Stimulated activated CD4-positive, alpha-beta T cell treated with anti-CD3 and anti-CD28 coated beads, Interleukin-4, amount 100 ng/mL, for 1 hour (primary cell): ENCODE measurements around the gene SPTBN1.
"Not testable (repeated sequence)": the region's sequence is repeated elsewhere in the genome, so short reads cannot be mapped to it uniquely, and the experiment has no call there.

Experiments used
- DNase-seq: peaks from one replicate; pipeline ENCODE4 v3.0.0-alpha.2; 2020

Gene SPTBN1

DNA sequence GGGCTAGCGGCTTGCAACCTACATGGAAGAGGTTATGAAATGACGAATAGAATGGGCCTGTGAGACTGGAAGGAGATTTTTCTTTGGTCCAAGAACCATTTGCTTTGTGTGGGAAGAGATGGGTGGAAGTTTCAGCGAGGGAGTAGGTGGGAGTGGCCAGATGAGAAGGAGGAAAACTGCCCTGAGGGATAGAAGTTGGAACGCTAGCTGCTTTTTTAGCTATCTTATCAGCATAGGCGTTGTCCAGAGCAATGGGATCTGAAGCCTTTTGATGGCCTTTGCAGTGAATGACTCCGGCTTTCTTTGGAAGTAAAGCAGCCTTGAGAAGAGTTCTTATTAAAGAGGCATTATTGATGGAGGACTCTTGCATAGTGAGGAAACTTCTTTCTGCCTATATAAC lies 52.4 kb downstream of the SPTBN1 start:
- no peak for DNase-seq

DNA sequence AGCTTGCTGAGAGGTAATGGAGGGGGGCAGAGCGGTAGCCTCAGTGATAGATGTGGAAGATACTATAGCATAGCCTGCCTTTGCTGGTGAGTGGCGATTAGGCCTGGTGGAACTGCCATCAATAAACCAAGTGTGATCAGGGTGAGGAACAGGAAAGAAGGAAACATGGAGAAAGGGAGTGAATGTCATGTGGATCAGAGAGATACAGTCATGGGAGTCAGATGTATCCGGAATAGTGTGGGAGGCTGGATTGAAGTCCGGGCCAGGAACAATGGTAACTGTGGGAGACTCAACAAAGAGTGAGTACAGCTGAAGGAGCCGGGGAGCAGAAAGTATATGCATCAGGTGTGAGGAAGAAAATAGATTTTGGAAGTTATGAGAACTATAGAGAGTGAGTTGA lies 52.9 kb downstream of the SPTBN1 start:
- DNase-seq = not testable (repeated sequence)

DNA sequence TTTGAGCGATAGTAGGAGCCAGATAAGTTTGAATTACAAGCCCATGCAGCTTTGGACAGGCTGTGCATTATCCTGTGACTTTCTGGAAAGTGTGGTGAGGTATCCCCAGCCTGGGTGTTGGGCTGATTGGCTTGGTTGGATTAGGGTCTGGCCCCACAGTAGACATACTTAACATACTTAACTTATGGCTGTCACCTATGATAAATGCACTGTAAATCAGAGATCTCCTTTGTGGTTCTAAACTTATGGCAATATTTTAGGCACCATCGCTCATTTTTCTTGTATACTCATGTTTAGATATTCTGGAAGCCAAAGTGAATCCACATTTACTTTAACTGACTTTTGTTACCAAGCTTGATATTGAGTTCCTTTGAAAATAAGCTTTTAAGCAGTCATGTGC lies 54.8 kb downstream of the SPTBN1 start:
- DNase-seq = no peak

GRCh38 chr2:54512183-54512582 lies 56.1 kb downstream of the SPTBN1 start:
- no peak for DNase-seq

GRCh38 chr2:54512663-54513362 lies 56.7 kb downstream of the SPTBN1 start:
- no peak for DNase-seq

GRCh38 chr2:54513363-54513715 lies 57.2 kb downstream of the SPTBN1 start:
- DNase-seq = no peak

DNA sequence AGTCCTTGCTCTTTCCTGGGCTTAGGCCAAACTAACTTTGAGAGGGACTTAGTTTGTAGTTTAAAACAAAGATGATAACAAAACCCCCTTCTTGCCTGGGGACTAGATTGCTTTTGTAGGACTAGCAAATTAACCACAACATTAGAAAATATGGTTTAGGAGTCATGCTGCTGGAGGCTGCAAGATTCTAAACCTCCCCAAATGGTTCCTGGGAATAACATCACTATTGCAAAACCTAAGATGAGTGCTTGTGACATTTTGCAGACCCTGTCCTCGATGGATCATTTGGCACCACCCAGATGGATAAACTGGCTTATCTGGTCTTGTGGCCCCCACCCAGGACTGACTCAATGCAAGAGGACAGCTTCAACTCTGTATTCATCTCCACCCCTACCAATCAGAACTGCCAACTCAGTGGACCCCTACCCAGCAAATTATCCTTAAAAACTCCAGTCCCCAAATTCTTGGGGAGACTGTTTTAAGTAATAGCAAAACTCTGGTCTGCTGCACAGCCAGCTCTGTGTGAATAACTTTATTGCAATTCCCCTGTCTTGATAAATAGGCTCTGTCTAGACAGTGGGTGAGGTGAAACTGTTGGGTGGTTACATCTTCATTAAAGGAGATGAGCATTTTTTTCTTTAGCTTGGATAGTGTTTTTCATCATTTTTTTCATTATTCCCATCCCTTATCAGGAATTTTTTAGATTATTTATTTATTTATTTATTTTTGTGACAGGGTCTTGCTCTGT lies 58.9 kb downstream of the SPTBN1 start:
- no peak for DNase-seq

DNA sequence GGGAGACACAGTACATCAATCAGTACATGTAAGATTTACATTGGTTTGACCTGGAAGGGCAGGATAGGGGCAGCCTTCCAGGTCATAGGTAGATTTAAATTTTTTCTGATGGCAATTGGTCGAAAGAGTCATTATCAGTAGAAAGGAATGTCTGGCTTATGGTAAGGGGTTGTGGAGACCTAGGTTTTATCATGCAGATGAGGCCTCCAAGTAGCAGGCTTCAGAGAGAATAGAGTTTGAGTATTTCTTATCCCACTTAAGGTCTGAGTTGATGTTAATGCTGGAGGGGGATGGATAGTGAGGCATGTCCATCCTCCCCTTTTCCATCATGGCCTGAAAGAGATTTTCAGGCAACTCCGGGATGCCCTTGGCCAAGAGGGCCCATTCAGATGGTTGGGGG lies 60.7 kb downstream of the SPTBN1 start:
- no peak for DNase-seq

DNA sequence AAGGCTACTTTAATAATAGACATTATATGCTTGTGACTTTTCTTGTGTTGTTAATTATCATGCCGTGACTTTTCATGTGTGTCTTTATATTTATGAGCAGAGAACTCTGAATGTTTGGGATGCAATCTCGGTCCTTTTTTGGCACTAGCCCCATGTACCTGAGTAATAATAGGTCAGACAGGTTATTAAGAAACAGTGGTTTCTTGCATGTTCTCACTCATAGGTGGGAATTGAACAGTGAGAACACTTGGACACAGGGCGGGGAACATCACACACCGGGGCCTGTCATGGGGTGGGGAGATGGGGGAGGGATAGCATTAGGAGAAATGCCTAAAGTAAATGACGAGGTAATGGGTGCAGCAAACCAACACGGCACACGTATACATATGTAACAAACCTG lies 61.9 kb downstream of the SPTBN1 start:
- DNase-seq = not testable (repeated sequence)

- DNase-seq = no peak
These were observed 62.3 kb downstream of the SPTBN1 start for GRCh38 chr2:54518430-54518829.

- no peak for DNase-seq
These were observed 63.8 kb downstream of the SPTBN1 start for GRCh38 chr2:54519841-54520459.

- DNase-seq = no peak
These were observed 64.6 kb downstream of the SPTBN1 start for GRCh38 chr2:54520687-54521086.

DNA sequence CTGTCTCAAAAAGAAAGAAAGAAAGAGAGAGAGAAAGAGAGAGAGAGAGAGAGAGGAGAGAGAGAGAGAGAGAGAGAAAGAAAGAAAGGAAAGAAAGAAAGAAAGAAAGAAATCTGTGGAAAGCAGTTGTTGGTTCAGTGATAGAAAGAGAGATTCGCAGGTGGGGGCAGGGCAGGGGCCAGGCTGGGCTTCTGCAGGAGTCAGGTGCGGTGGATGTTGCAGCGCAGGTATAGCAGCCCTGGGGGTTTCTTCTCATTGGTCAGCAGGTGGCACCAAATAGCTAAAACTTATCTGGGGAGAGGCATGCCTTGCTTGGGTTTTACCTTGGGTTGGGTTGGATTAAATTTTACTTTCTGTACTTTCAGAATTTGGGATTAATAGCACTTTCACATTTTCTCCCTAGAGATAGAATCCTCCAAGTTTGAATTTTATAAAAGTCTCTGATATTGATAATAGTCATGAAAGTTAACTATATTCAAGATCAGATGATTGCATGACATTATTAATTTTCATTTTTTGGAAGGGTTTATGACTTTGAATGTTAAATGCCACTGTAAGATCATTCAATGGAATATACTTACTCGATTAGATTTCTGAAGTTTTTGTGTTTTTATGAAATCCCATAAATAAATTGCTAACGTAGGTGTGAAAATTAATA lies 66.6 kb downstream of the SPTBN1 start:
- peak; percentile 55 for DNase-seq

DNA sequence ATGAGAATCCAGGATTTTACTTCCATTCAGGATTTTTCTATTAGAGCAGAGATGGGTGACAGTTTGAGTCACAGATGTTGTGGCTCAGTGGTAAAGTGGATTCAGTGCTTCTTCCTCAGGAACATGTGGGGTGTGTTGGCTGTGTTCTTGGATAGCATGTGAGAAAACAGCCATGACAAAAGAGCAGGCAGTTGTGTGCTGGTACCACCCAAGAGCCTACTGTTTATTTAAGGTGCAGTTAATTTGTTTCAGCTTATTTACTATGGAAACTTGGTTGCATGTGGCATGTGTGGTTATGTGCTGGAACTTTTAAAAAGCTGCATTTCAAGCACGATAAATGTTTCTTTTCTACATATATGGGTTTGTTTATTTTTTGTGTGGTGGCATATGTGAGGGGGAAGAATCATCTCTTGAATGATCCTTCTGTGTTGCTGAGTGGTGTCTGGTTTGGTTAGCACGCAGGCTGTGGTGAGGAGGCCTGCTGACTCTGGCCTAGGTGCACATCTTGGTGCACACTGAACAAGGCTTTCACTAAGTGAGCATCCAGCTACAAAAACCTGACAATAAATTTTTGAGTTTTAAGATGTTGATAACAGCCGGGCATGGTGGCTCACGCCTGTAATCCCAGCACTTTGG lies 67.3 kb downstream of the SPTBN1 start:
- no peak for DNase-seq

DNA sequence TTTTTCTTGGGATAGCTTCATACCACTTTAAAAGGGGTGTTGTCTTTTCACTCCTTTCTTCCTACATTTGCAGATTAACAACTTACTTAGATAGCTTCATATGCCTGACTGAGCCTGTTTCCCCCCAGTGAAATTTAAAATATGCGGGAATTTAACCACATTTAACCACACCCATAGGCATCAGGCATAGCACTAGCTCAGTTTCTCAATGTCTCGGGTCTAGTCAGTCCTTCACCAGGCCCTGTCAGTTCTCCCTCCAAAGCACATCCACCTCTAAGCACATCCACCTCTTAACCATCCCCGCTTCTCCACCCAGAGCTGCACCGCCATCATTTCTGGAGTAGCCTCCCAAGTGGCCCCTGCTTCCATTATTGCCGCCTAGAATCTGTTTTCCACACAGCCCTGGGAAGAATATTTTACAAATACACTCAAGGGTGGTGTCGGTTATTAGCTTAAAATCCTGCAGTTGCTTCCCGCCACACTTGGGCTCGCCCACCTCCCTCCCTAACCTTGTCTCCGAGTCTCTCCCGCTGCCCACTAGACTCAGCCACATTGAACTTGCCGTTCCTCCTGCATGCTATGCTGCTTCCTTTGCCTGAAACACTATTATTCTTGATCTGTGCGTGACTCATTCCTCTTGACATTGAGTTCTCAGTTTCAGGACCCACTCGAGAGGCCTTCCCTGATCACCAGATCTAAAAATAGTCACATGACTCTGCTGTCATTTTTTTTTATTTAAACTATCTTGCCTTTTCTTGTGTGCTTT lies 68.3 kb downstream of the SPTBN1 start:
- DNase-seq = peak; percentile 11

DNA sequence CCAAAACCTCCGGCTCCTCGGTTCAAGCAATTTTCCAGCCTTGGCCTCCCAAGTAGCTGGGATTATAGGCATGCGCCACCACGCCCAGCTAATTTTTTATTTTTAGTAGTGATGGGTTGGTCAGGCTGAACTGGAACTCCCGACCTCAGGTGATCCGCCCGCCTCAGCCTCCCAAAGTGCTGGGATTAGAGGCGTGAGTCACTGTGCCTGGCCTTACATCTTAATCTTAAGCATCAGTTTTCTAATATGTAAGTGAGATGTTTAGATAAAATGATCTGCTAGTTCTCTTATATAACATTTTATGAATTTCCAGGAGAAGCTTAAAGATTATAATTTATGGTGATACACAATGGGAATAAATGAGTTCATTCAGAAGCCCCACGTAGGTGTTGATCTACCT lies 69.2 kb downstream of the SPTBN1 start:
- DNase-seq = no peak

DNA sequence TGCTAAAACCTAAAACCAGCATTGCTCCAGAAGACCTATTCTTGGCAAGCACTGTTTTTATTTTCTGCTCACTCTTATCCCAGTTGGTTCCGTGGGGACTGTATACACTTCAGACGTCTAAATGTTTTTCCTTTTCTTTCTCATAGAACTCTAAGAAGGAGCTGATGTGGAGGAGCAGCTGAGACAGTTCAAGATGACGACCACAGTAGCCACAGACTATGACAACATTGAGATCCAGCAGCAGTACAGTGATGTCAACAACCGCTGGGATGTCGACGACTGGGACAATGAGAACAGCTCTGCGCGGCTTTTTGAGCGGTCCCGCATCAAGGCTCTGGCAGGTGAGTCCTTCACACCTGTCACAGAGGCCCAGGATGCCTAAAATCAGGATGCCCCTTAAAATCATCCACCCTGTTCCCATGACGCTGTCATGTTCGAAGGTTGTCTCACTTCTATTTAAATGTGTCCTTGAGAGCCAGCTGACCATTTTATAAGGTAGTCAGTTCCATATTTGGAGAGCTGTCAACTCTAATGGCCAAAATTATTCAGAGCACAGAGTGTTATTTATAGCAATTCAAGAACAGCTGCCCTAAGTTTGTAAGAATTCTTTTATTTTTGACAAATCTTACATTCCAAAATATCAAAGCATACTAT lies 70.2 kb downstream of the SPTBN1 start:
- DNase-seq = no peak

DNA sequence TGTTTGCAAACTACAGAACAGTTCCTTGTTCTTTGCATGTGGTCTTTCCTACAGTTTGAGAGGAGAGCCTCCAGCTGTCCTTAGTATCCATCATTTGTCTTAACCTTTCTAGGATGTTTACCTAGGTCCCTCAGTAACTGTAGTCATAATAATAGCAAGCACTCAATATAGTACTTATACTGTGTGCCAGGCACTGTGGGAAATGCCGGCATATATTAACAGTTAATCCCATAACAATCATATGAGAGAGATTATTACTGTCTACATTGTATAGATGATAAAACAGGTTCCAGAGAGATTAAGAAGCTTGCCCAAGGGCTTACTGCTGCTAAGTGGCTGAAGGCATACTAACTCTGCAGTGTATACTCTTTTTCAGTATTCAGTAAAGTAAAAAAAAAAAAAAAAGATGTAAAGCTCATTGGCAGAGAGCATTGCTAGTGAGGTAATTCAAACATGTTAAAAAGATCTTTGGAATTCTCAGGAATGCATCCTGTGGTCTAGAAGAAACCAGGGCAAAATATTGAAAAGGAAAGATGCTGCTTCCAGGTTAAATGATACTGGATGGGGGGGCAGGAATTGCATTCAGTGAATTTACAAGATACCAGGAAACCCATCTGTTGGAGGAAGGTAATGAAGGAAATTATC lies 72.3 kb downstream of the SPTBN1 start:
- DNase-seq = no peak

DNA sequence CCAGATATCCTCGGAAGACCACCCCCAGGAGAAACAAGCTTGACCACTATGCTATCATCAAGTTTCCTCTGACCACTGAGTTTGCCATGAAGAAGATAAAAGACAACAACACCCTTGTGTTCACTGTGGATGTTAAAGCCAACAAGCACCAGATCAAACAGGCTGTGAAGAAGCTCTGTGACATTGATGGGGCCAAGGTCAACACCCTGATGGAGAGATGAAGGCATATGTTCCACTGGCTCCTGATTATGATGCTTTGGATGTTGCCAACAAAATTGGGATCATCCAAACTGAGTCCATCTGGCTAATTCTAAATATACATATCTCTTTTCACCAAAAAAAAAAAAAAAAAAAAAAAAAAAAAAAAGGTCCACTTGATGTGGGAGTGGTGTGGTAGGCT lies 73.4 kb downstream of the SPTBN1 start:
- not testable (repeated sequence) for DNase-seq

DNA sequence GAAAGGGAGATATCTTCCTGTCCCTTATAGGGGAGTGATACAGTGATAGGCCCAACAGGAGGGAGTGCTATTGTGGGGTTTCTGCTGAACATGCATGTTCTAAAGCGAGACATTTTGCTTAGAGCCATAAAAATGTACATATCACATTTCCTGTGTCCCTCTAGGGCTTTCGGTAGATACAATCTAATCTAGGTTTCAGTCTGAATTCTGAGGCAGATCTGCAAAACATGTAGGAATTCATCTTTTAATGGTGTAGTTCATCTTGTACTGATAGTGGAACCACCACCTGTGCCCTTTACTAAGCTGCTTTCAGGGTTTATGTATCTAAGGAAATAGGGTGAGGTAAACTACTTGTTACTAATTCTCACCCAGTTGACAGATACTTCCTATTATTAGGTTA lies 73.8 kb downstream of the SPTBN1 start:
- DNase-seq = no peak

GRCh38 chr2:54531558-54531957 lies 75.4 kb downstream of the SPTBN1 start:
- DNase-seq = no peak
